OCI-LY7 (cell line): Measurements from ENCODE around the gene PARD3B. TPM values are rescaled to one million over a fixed set of nuclear protein-coding genes. Genes with fewer than 3 reads are reported as not detected.

ENCODE experiments used
- BruUV-seq: library from RNA; stranded (reverse); fragments of 400-500 nt; replicated peaks from 2 replicates; lab custom pipeline; 2021; lab: Mats Ljungman, UMichigan
- CTCF ChIA-PET: fragments of 300-600 bp; sonication (Branson Sonifier 250); formaldehyde crosslinking; loops from one replicate; lab custom pipeline; 2022; ENCODE audit warnings: antibody characterized with exemption; ENCODE audit not compliant: unreplicated experiment; lab: Charles Lee
- POLR2A ChIA-PET: fragments of 300-600 bp; sonication (Branson Sonifier 250); formaldehyde crosslinking; loops from one replicate; lab custom pipeline; 2022; ENCODE audit warnings: antibody characterized with exemption; lab: Charles Lee
- DNase-seq: peaks from one replicate; pipeline ENCODE4 v3.0.0-alpha.2; 2015; ENCODE audit warnings: low spot score
- H2AFZ ChIP-seq: fragments of 200-600 bp; sonication (generic), shearing (Covaris generic); 2 replicates; pipeline ENCODE4 v1.6.1; 2014; ENCODE audit warnings: mild to moderate bottlenecking, antibody characterized with exemption, low read length, moderate library complexity
- H3K27ac ChIP-seq: fragments of 200-600 bp; sonication (generic); 2 replicates; pipeline ENCODE4 v1.5.1; 2014; ENCODE audit warnings: mixed run types, low read depth, mild to moderate bottlenecking, moderate library complexity, low read length, inconsistent platforms; ENCODE audit not compliant: poor library complexity, severe bottlenecking
- H3K36me3 ChIP-seq: fragments of 200-600 bp; sonication (generic); 2 replicates; pipeline ENCODE4 v1.6.1; 2014; ENCODE audit warnings: mild to moderate bottlenecking, antibody characterized with exemption, low read length, moderate library complexity, mixed read lengths; ENCODE audit not compliant: insufficient read depth
- H3K4me1 ChIP-seq: fragments of 200-600 bp; sonication (generic); 2 replicates; pipeline ENCODE4 v1.5.1; 2014; ENCODE audit warnings: mild to moderate bottlenecking, low read length; ENCODE audit not compliant: insufficient read depth, poor library complexity, severe bottlenecking
- H3K4me2 ChIP-seq: fragments of 200-600 bp; sonication (generic); 2 replicates; pipeline ENCODE4 v1.6.1; 2014; ENCODE audit warnings: mild to moderate bottlenecking, low read length
- H3K4me3 ChIP-seq: fragments of 200-600 bp; sonication (generic); 2 replicates; pipeline ENCODE4 v1.5.1; 2014; ENCODE audit warnings: mild to moderate bottlenecking, low read depth, low read length; ENCODE audit not compliant: poor library complexity, severe bottlenecking
- H3K79me2 ChIP-seq: fragments of 200-600 bp; sonication (generic); 2 replicates; pipeline ENCODE4 v1.6.1; 2016; ENCODE audit warnings: low read depth, mild to moderate bottlenecking, low read length, moderate library complexity, mixed read lengths; ENCODE audit not compliant: insufficient read depth
- H3K9me2 ChIP-seq: fragments of 200-600 bp; sonication (generic); 2 replicates; pipeline ENCODE4 v1.6.1; 2016; ENCODE audit warnings: mild to moderate bottlenecking, low read length, mixed read lengths; ENCODE audit not compliant: insufficient read depth
- H3K9me3 ChIP-seq: fragments of 200-600 bp; sonication (generic); 2 replicates; pipeline ENCODE4 v1.6.1; 2014; ENCODE audit warnings: mild to moderate bottlenecking, mixed run types, low read length, mixed read lengths
- H4K20me1 ChIP-seq: fragments of 200-600 bp; sonication (generic); 2 replicates; pipeline ENCODE4 v1.6.1; 2014; ENCODE audit warnings: mild to moderate bottlenecking, antibody characterized with exemption, low read length, moderate library complexity, mixed read lengths; ENCODE audit not compliant: insufficient read depth
- CTCF ChIP-seq: fragments of 200-600 bp; sonication (generic); conservative IDR thresholded peaks from 2 replicates; pipeline ENCODE4 v1.5.1; 2014; ENCODE audit warnings: mild to moderate bottlenecking, antibody characterized with exemption, low read length, moderate library complexity, mixed read lengths
- EZH2phosphoT487 ChIP-seq: fragments of 200-600 bp; sonication (generic); IDR thresholded peaks from 2 replicates; pipeline ENCODE4 v1.6.1; 2018; ENCODE audit warnings: low read depth, borderline replicate concordance, mild to moderate bottlenecking, mixed run types, antibody characterized with exemption, low read length, moderate library complexity, mixed read lengths
- intact Hi-C: fragments of 100-400 bp; cut with micrococcal nuclease; formaldehyde crosslinking; loops from one replicate; pipeline ENCODE4 v1.10.0; 2022; ENCODE audit not compliant: unreplicated experiment
- total RNA-seq, 2 experiments: library from RNA; depleted of rRNA in 1 of 2; stranded (reverse); fragments of >200 nt in 1 of 2; shearing (Covaris generic) in 1 of 2; gene quantifications; 2 replicates each; pipeline ENCODE4 v1.2.3, GENCODE V29; 2014 to 2022

PARD3B gene
- total RNA-seq, 2 experiments from 2014 or later, result not detected

- H3K4me1 ChIP-seq, result no peaks in the 10 kb centered on the region
- H2AFZ ChIP-seq, result no peak overlapping the region
- H4K20me1 ChIP-seq, result no peaks in the 10 kb centered on the region
- TF ChIP-seq EZH2phosphoT487, result no peak
- no peak for TF ChIP-seq CTCF
- no peak overlapping the region for H3K4me3 ChIP-seq
- H3K9me3 ChIP-seq, result no peaks in the 10 kb centered on the region
- no TSS peak for BruUV-seq
- ChIA-PET CTCF (no interaction called here), POLR2A (no interaction called here)
- intact Hi-C loops, result no loop called here
- no peaks in the 10 kb centered on the region for H3K36me3 ChIP-seq
- no peak overlapping the region for H3K4me2 ChIP-seq
- H3K79me2 ChIP-seq, result no peaks in the 10 kb centered on the region
- no peak overlapping the region for H3K27ac ChIP-seq
- H3K9me2 ChIP-seq, result no peaks in the 10 kb centered on the region
- no peak for DNase-seq
Measured at GRCh38 chr2:204945376-204945775, 400.1 kb downstream of the PARD3B start.

- POLR2A ChIA-PET, result no interaction called here
- CTCF ChIA-PET, result no interaction called here
Measured at GRCh38 chr2:204946892-204947291, 401.6 kb downstream of the PARD3B start.

More at GRCh38 chr2:204946892-204947291, 401.6 kb downstream of the PARD3B start:
- TF ChIP-seq CTCF (no peak), EZH2phosphoT487 (no peak)
- H3K4me3 ChIP-seq, result no peak overlapping the region
- no peak for DNase-seq
- no TSS peak for BruUV-seq
- intact Hi-C loops, result no loop called here
- no peaks in the 10 kb centered on the region for H4K20me1 ChIP-seq
- no peak overlapping the region for H3K27ac ChIP-seq
- H3K9me3 ChIP-seq, result no peaks in the 10 kb centered on the region
- no peaks in the 10 kb centered on the region for H3K4me1 ChIP-seq
- H3K4me2 ChIP-seq, result no peak overlapping the region
- H3K79me2 ChIP-seq, result no peaks in the 10 kb centered on the region
- no peaks in the 10 kb centered on the region for H3K9me2 ChIP-seq
- no peaks in the 10 kb centered on the region for H3K36me3 ChIP-seq
- no peak overlapping the region for H2AFZ ChIP-seq
